Stimulated activated CD8-positive, alpha-beta memory T cell treated with anti-CD3 and anti-CD28 coated beads, Interleukin-12 subunit alpha, Interleukin-12 subunit beta, amount 100 ng/mL, for 24 hours (primary cell): Measurements from ENCODE around the gene NAGLU.

Experiments used
- DNase-seq: peaks from one replicate; pipeline ENCODE4 v3.0.0-alpha.2; 2020; ENCODE audit errors: extremely low read depth

NAGLU gene

GRCh38 chr17:42564815-42565522, 28.9 kb downstream of the NAGLU start:
- no peak for DNase-seq

GRCh38 chr17:42565523-42566214, 29.6 kb downstream of the NAGLU start:
- no peak for DNase-seq

- no peak for DNase-seq
These were observed 30.3 kb downstream of the NAGLU start for GRCh38 chr17:42566215-42566882.

GRCh38 chr17:42566883-42567573, 31.0 kb downstream of the NAGLU start, which contains the start of gene MLX:
Gene MLX, plus strand, starts transcription at chr17:42567100. Its CDS starts 25 bp downstream, at chr17:42567125.
- DNase-seq, result peak; percentile 90

GRCh38 chr17:42568341-42569111, 32.5 kb downstream of the NAGLU start:
- DNase-seq, result no peak

GRCh38 chr17:42571435-42572225, 35.6 kb downstream of the NAGLU start:
- no peak for DNase-seq

GRCh38 chr17:42573095-42573494, 37.1 kb downstream of the NAGLU start:
- DNase-seq, result no peak

GRCh38 chr17:42574463-42574862, 38.4 kb downstream of the NAGLU start:
- no peak for DNase-seq

- DNase-seq, result no peak
These were observed 41.1 kb downstream of the NAGLU start for GRCh38 chr17:42577140-42577531.

- DNase-seq, result peak; percentile 87
These were observed 41.7 kb downstream of the NAGLU start, which contains the start of gene PSMC3IP for GRCh38 chr17:42577532-42578281. Gene PSMC3IP, minus strand, starts transcription at chr17:42577729. Its CDS starts 43 bp downstream, at chr17:42577686.

GRCh38 chr17:42578282-42578869, 42.3 kb downstream of the NAGLU start:
- no peak for DNase-seq

GRCh38 chr17:42579794-42580551, 43.9 kb downstream of the NAGLU start:
- DNase-seq, result no peak

GRCh38 chr17:42581744-42582270, 45.8 kb downstream of the NAGLU start:
- DNase-seq, result no peak

GRCh38 chr17:42584880-42585279, 48.8 kb downstream of the NAGLU start:
- no peak for DNase-seq

GRCh38 chr17:42585353-42585752, 49.3 kb downstream of the NAGLU start:
- no peak for DNase-seq

GRCh38 chr17:42586514-42587230, 50.6 kb downstream of the NAGLU start:
- no peak for DNase-seq

GRCh38 chr17:42590886-42591285, 54.8 kb downstream of the NAGLU start:
- no peak for DNase-seq

GRCh38 chr17:42591411-42591810, 55.4 kb downstream of the NAGLU start:
- DNase-seq, result no peak
